WTC11 (cell line): Measurements from ENCODE around the gene FAM181A. TPM values are rescaled to one million over a fixed set of nuclear protein-coding genes. Genes with fewer than 3 reads are reported as not detected.

Source experiments
- ATAC-seq: fragments of 200-7000 bp; cut with Tn5 transposase; 2 replicates; pipeline ENCODE4 v1.10.0; 2021; ENCODE audit warnings: mild to moderate bottlenecking, moderate library complexity
- CTCF ChIA-PET: fragments of 300-600 bp; sonication (Branson Sonifier 250); formaldehyde crosslinking; loops from one replicate; lab custom pipeline; 2021; ENCODE audit warnings: antibody characterized with exemption; lab: Charles Lee
- POLR2A ChIA-PET: fragments of 350-600 bp; sonication (Branson Sonifier 250); formaldehyde crosslinking; loops from one replicate; lab custom pipeline; 2021; ENCODE audit warnings: antibody characterized with exemption; lab: Charles Lee
- DNase-seq: peaks from one replicate; pipeline ENCODE4 v3.0.0; 2021; ENCODE audit warnings: low spot score
- H3K27ac Mint-ChIP-seq: 2 replicates; pipeline ENCODE4 v1.8.0; 2021; ENCODE audit warnings: mixed read lengths
- H3K27me3 Mint-ChIP-seq: 2 replicates; pipeline ENCODE4 v1.8.0; 2021; ENCODE audit warnings: low read depth, mild to moderate bottlenecking, moderate library complexity, mixed read lengths
- H3K36me3 Mint-ChIP-seq: 2 replicates; pipeline ENCODE4 v1.8.0; 2021; ENCODE audit warnings: mixed read lengths
- H3K4me1 Mint-ChIP-seq: 2 replicates; pipeline ENCODE4 v1.8.0; 2022; ENCODE audit warnings: mixed read lengths
- H3K4me3 Mint-ChIP-seq: 2 replicates; pipeline ENCODE4 v1.8.0; 2021; ENCODE audit warnings: mild to moderate bottlenecking, moderate library complexity, mixed read lengths
- H3K9me3 Mint-ChIP-seq: 2 replicates; pipeline ENCODE4 v1.8.0; 2021; ENCODE audit warnings: mixed read lengths
- AFF4 ChIP-seq: sonication (generic); formaldehyde crosslinking; IDR thresholded peaks from 2 replicates; pipeline ENCODE4 v1.8.1; 2023; ENCODE audit warnings: mild to moderate bottlenecking, missing genetic modification reagents, borderline replicate concordance
- ATF2 ChIP-seq: sonication (generic); formaldehyde crosslinking; IDR thresholded peaks from 2 replicates; pipeline ENCODE4 v1.8.1; 2022; ENCODE audit warnings: low read depth, missing genetic modification reagents, borderline replicate concordance
- ATF3 ChIP-seq: sonication (generic); formaldehyde crosslinking; conservative IDR thresholded peaks from 2 replicates; pipeline ENCODE4 v1.8.1; 2022; ENCODE audit warnings: mild to moderate bottlenecking, missing genetic modification reagents
- CREB1 ChIP-seq: sonication (generic); formaldehyde crosslinking; IDR thresholded peaks from 2 replicates; pipeline ENCODE4 v1.8.0; 2023; ENCODE audit warnings: mild to moderate bottlenecking, missing genetic modification reagents
- CREM ChIP-seq: sonication (generic); formaldehyde crosslinking; IDR thresholded peaks from 2 replicates; pipeline ENCODE4 v1.8.1; 2022; ENCODE audit warnings: mild to moderate bottlenecking, missing genetic modification reagents, moderate library complexity
- JUN ChIP-seq: sonication (generic); formaldehyde crosslinking; IDR thresholded peaks from 2 replicates; pipeline ENCODE4 v1.8.0; 2023; ENCODE audit warnings: mild to moderate bottlenecking, missing genetic modification reagents
- OVOL2 ChIP-seq: fragments of 250-450 bp; sonication (Bioruptor Pico); IDR thresholded peaks from 2 replicates; pipeline ENCODE4 v1.9.0; 2021; ENCODE audit warnings: mild to moderate bottlenecking, borderline replicate concordance
- RELA ChIP-seq: sonication (generic); formaldehyde crosslinking; IDR thresholded peaks from 2 replicates; pipeline ENCODE4 v1.8.1; 2022; ENCODE audit warnings: missing genetic modification reagents, mild to moderate bottlenecking, borderline replicate concordance
- STAT6 ChIP-seq: sonication (generic); formaldehyde crosslinking; conservative IDR thresholded peaks from 2 replicates; pipeline ENCODE4 v1.8.1; 2023; ENCODE audit warnings: mild to moderate bottlenecking, low read depth, missing genetic modification reagents, moderate library complexity
- USF1 ChIP-seq: sonication (generic); formaldehyde crosslinking; IDR thresholded peaks from 2 replicates; pipeline ENCODE4 v1.8.0; 2022; ENCODE audit warnings: mild to moderate bottlenecking, missing genetic modification reagents
- ZMAT4 ChIP-seq: fragments of 250-450 bp; sonication (Bioruptor Pico); IDR thresholded peaks from 2 replicates; pipeline ENCODE4 v1.9.0; 2021; ENCODE audit warnings: mild to moderate bottlenecking
- ZNF121 ChIP-seq: sonication (generic); formaldehyde crosslinking; IDR thresholded peaks from 2 replicates; pipeline ENCODE4 v1.8.0; 2023; ENCODE audit warnings: missing genetic modification reagents
- ZSCAN18 ChIP-seq: fragments of 250-450 bp; sonication (Bioruptor Pico); IDR thresholded peaks from 2 replicates; pipeline ENCODE4 v2.1.2; 2022; ENCODE audit warnings: mild to moderate bottlenecking, moderate library complexity
- total RNA-seq: library from RNA; stranded (reverse); gene quantifications from 3 replicates; pipeline ENCODE4 v1.2.3, GENCODE V29; 2021

FAM181A gene
- total RNA-seq, 1 experiment from 2014 or later = not detected

- TF ChIP-seq ZMAT4 = no peak
These were observed 2.4 kb upstream of the FAM181A start (continued) for GRCh38 chr14:93924592-93925355.

GRCh38 chr14:93925374-93925895 lies 1.7 kb upstream of the FAM181A start:
- Mint-ChIP-seq H3K4me1 (peaks cover 6% of the 10 kb centered on the region; the same call in 1 of the 2 replicates), H3K27ac (no peak overlapping the region), H3K27me3 (no peaks in the 10 kb centered on the region), H3K9me3 (no peaks in the 10 kb centered on the region), H3K36me3 (no peaks in the 10 kb centered on the region), H3K4me3 (no peak overlapping the region)
- CTCF ChIA-PET = interaction anchor here (2.7 to 3.6 kb wide), 3 partner anchors 11 to 22 kb away, joined by 15 to 28 read pairs (median 18); no protein-coding TSS in a partner anchor
- DNase-seq (no peak), ATAC-seq (no peak)
- no peak for TF ChIP-seq ATF3
- TF ChIP-seq USF1 (CRISPR knock-in tag) = no peak
- POLR2A ChIA-PET = no interaction called here

GRCh38 chr14:93926245-93926872 lies 785 bp upstream of the FAM181A start:
- ATAC-seq (no peak), DNase-seq (no peak)
- ChIA-PET CTCF (interaction anchor here (2.3 to 3.9 kb wide), 3 partner anchors 10 to 13 kb away, joined by 12 to 37 read pairs (median 28); no protein-coding TSS in a partner anchor), POLR2A (no interaction called here)
- no peaks in the 10 kb centered on the region for H3K36me3 Mint-ChIP-seq
- no peak overlapping the region for H3K27ac Mint-ChIP-seq
- no peak overlapping the region for H3K4me3 Mint-ChIP-seq
- TF ChIP-seq ZSCAN18 (no peak), STAT6 (CRISPR knock-in tag) (no peak), ZNF121 (no peak), OVOL2 (CRISPR knock-in tag) (no peak), CREM (CRISPR knock-in tag) (no peak), ATF2 (CRISPR knock-in tag) (no peak), AFF4 (no peak), JUN (CRISPR knock-in tag) (no peak), CREB1 (CRISPR knock-in tag) (no peak), RELA (CRISPR knock-in tag) (no peak)
- peaks cover 6% of the 10 kb centered on the region; the same call in 1 of the 2 replicates for H3K4me1 Mint-ChIP-seq
- H3K27me3 Mint-ChIP-seq = no peaks in the 10 kb centered on the region
- H3K9me3 Mint-ChIP-seq = no peaks in the 10 kb centered on the region
